ENCODE results near the gene CST3.

DNA sequence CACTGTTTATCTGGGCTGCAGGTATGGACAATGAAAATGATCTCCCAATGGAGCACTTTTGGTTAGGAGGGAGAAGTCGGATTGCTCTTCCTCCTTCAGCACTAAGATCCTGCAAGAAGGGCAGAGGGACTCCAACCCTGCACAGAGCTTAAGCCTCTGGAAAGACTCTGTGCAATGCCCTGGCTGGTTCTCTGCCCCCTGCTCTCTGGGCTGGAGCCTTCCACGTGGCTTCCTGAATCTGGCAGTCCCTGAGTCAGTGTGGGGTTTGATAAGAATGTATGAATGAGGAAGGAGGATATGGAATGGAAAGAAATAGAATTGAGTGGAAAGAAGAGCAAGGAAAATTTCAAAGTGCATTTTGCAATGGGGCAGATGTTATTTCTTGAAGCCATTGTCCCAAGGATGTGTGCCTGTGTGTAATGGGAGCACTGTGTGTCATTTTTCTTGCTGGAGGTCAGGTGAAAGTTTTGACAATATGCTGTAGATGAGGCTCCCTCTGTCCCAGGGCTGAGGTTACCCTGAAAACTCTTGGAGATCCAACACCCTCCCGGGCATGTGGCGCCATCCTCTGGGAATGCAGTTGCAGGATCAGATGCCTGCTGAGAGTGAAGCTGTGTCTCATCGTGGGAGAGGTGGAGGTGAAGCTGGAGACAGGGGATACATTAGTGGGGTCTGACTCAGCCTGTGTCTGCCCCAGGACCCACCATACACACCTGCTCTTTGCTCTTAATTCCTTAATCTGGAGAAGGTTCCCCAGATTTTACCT is 53.1 kb downstream of the CST3 start:
- TF ChIP-seq, protein P1, sequence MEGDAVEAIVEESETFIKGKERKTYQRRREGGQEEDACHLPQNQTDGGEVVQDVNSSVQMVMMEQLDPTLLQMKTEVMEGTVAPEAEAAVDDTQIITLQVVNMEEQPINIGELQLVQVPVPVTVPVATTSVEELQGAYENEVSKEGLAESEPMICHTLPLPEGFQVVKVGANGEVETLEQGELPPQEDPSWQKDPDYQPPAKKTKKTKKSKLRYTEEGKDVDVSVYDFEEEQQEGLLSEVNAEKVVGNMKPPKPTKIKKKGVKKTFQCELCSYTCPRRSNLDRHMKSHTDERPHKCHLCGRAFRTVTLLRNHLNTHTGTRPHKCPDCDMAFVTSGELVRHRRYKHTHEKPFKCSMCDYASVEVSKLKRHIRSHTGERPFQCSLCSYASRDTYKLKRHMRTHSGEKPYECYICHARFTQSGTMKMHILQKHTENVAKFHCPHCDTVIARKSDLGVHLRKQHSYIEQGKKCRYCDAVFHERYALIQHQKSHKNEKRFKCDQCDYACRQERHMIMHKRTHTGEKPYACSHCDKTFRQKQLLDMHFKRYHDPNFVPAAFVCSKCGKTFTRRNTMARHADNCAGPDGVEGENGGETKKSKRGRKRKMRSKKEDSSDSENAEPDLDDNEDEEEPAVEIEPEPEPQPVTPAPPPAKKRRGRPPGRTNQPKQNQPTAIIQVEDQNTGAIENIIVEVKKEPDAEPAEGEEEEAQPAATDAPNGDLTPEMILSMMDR (IDR thresholded peaks at IDR 0.05; ENCODE audit: borderline replicate concordance, extremely low read depth, low read length, poor library complexity, severe bottlenecking) = no peak
- TF ChIP-seq EZH2 (IDR thresholded peaks at IDR 0.05; ENCODE audit: borderline replicate concordance, low read depth, low read length, severe bottlenecking) = no peak

Measured in DND-41 (cell line).